ENCODE data around the gene USB1. TPM values are rescaled to one million over a fixed set of nuclear protein-coding genes. Genes with fewer than 3 reads are reported as not detected.

USB1 gene
- total and polyA plus RNA-seq, 4 donors = 14.7 to 72.7 (median 38.7) TPM

DNA sequence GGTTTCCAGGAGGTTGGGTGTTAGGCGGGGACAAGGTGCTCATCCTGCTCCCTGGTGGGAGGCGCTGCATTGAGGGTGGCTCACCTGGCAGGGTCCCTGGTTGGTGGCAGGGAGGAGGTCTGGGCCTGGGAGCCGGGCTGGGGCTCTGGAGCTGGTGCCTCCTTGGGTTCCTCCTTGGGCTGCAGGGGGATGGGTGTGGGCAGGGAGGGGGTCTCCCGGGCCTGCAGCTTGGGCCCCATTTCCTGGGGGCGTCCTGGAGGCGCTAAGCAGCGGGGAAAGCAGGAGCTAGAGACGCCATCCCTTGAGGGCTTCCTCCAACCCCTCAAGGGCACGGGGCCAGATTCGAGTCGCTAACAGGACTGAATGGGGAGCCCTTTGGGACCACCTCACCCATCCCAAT is 41.4 kb upstream of the USB1 start:
- Histone ChIP-seq H3K9ac (ENCODE audit: insufficient read depth in 1 of 2, low read length in 2 of 2) (no peak overlapping the region), H3K27ac (ENCODE audit: low read depth in 1 of 2, low read length in 1 of 2) (no peak overlapping the region), H3K4me1 (ENCODE audit: control insufficient read depth in 5 of 5, insufficient read depth in 5 of 5, low read length in 5 of 5) (peaks cover 0 to 5% (median 0%) of the 10 kb centered on the region in 5 donors), H3K9me3 (ENCODE audit: control insufficient read depth in 4 of 4, insufficient read depth in 3 of 4, low read length in 3 of 4) (no peaks in the 10 kb centered on the region), H3K27me3 (ENCODE audit: control insufficient read depth in 3 of 3, insufficient read depth in 3 of 3, low read length in 2 of 3) (no peaks in the 10 kb centered on the region), H3K36me3 (ENCODE audit: control insufficient read depth in 4 of 4, insufficient read depth in 4 of 4, low read length in 4 of 4) (no peaks in the 10 kb centered on the region), H3K4me3 (no peak overlapping the region)
- no peak for DNase-seq
- no peak for TF ChIP-seq CTCF (IDR thresholded peaks at IDR 0.05; ENCODE audit: control extremely low read depth, extremely low read depth)
- WGBS, 2 donors = 84 to 87% methylated on average over 11 of the region's 11 CpGs
- ATAC-seq (ENCODE audit: insufficient read depth, low FRiP score) = no peak

- no peak for TF ChIP-seq CTCF (IDR thresholded peaks at IDR 0.05; ENCODE audit: control extremely low read depth, extremely low read depth)
- H3K27me3 ChIP-seq (ENCODE audit: control insufficient read depth in 3 of 3, insufficient read depth in 3 of 3, low read length in 2 of 3) = no peaks in the 10 kb centered on the region
- H3K27ac ChIP-seq (ENCODE audit: low read depth in 1 of 2, low read length in 1 of 2) = no peak overlapping the region
- WGBS, 2 donors = 83 to 98% methylated on average over 10 of the region's 10 CpGs
- peaks cover 0 to 5% (median 0%) of the 10 kb centered on the region in 5 donors for H3K4me1 ChIP-seq (ENCODE audit: control insufficient read depth in 5 of 5, insufficient read depth in 5 of 5, low read length in 5 of 5)
- H3K36me3 ChIP-seq (ENCODE audit: control insufficient read depth in 4 of 4, insufficient read depth in 4 of 4, low read length in 4 of 4) = no peaks in the 10 kb centered on the region
- ATAC-seq (ENCODE audit: insufficient read depth, low FRiP score) = no peak
- DNase-seq = no peak
- H3K9ac ChIP-seq (ENCODE audit: insufficient read depth in 1 of 2, low read length in 2 of 2) = no peak overlapping the region
- H3K9me3 ChIP-seq (ENCODE audit: control insufficient read depth in 4 of 4, insufficient read depth in 3 of 4, low read length in 3 of 4) = no peaks in the 10 kb centered on the region
- H3K4me3 ChIP-seq = no peak overlapping the region
These were observed 40.9 kb upstream of the USB1 start for GRCh38 chr16:57960310-57960709.

- H3K4me1 ChIP-seq (ENCODE audit: control insufficient read depth in 5 of 5, insufficient read depth in 5 of 5, low read length in 5 of 5) = peaks cover 0 to 5% (median 0%) of the 10 kb centered on the region in 5 donors
- H3K36me3 ChIP-seq (ENCODE audit: control insufficient read depth in 4 of 4, insufficient read depth in 4 of 4, low read length in 4 of 4) = no peaks in the 10 kb centered on the region
- H3K9me3 ChIP-seq (ENCODE audit: control insufficient read depth in 4 of 4, insufficient read depth in 3 of 4, low read length in 3 of 4) = no peaks in the 10 kb centered on the region
- no peak overlapping the region for H3K4me3 ChIP-seq
- ATAC-seq (ENCODE audit: insufficient read depth, low FRiP score) (no peak), DNase-seq (no peak)
- no peak overlapping the region for H3K9ac ChIP-seq (ENCODE audit: insufficient read depth in 1 of 2, low read length in 2 of 2)
- no peak for TF ChIP-seq CTCF (IDR thresholded peaks at IDR 0.05; ENCODE audit: control extremely low read depth, extremely low read depth)
- WGBS, 2 donors = 93 to 94% methylated on average over 7 of the region's 7 CpGs
- no peak overlapping the region for H3K27ac ChIP-seq (ENCODE audit: low read depth in 1 of 2, low read length in 1 of 2)
- H3K27me3 ChIP-seq (ENCODE audit: control insufficient read depth in 3 of 3, insufficient read depth in 3 of 3, low read length in 2 of 3) = no peaks in the 10 kb centered on the region
These were observed 40.3 kb upstream of the USB1 start for GRCh38 chr16:57960826-57961472.

- no peak overlapping the region for H3K4me3 ChIP-seq
- no peak overlapping the region for H3K27ac ChIP-seq (ENCODE audit: low read depth in 1 of 2, low read length in 1 of 2)
- DNase-seq (no peak), ATAC-seq (ENCODE audit: insufficient read depth, low FRiP score) (no peak)
- no peak overlapping the region for H3K9ac ChIP-seq (ENCODE audit: insufficient read depth in 1 of 2, low read length in 2 of 2)
- peaks cover 0 to 5% (median 0%) of the 10 kb centered on the region in 5 donors for H3K4me1 ChIP-seq (ENCODE audit: control insufficient read depth in 5 of 5, insufficient read depth in 5 of 5, low read length in 5 of 5)
- H3K9me3 ChIP-seq (ENCODE audit: control insufficient read depth in 4 of 4, insufficient read depth in 3 of 4, low read length in 3 of 4) = no peaks in the 10 kb centered on the region
- 65 to 74% methylated on average over 2 of the region's 2 CpGs for WGBS, 2 donors
- no peaks in the 10 kb centered on the region for H3K27me3 ChIP-seq (ENCODE audit: control insufficient read depth in 3 of 3, insufficient read depth in 3 of 3, low read length in 2 of 3)
- H3K36me3 ChIP-seq (ENCODE audit: control insufficient read depth in 4 of 4, insufficient read depth in 4 of 4, low read length in 4 of 4) = no peaks in the 10 kb centered on the region
- TF ChIP-seq CTCF (IDR thresholded peaks at IDR 0.05; ENCODE audit: control extremely low read depth, extremely low read depth) = no peak
These were observed 39.7 kb upstream of the USB1 start for GRCh38 chr16:57961538-57961937.
